K562 (cell line): ENCODE data around the gene BRSK1. TPM values are rescaled to one million over a fixed set of nuclear protein-coding genes. Genes with fewer than 3 reads are reported as not detected.

Source experiments
- CCNT2 ChIP-seq: IDR thresholded peaks from 2 replicates; pipeline ENCODE4 v1.6.1; 2011; ENCODE audit warnings: borderline replicate concordance, low read depth, mild to moderate bottlenecking, moderate library complexity, mixed read lengths, low read length; ENCODE audit not compliant: insufficient read length; ENCODE audit errors: extremely low read depth
- EWSR1 ChIP-seq: fragments of 450-650 bp; IDR thresholded peaks from 2 replicates; pipeline ENCODE4 v1.6.1; 2018; ENCODE audit warnings: borderline replicate concordance, mild to moderate bottlenecking, low read depth, moderate library complexity; ENCODE audit not compliant: partially characterized antibody
- FOSL1 ChIP-seq: fragments of 200-800 bp; sonication (Bioruptor generic); conservative IDR thresholded peaks from 2 replicates; pipeline ENCODE4 v1.6.1; 2016; ENCODE audit warnings: missing genetic modification characterization, missing compliant biosample characterization
- HMG20A ChIP-seq: fragments of 450-650 bp; formaldehyde crosslinking; conservative IDR thresholded peaks from 2 replicates; pipeline ENCODE4 v1.4.0; 2020; ENCODE audit warnings: mild to moderate bottlenecking, mixed read lengths
- MEIS2 ChIP-seq: fragments of 450-650 bp; IDR thresholded peaks from 2 replicates; pipeline ENCODE4 v1.6.1; 2014; ENCODE audit warnings: mild to moderate bottlenecking; ENCODE audit not compliant: partially characterized antibody
- MNT ChIP-seq, 2 experiments: fragments of 450-650 bp; conservative IDR thresholded peaks; 2 replicates each; pipeline ENCODE4 v1.6.1; 2017; ENCODE audit warnings: mild to moderate bottlenecking in 2 of 2, moderate library complexity in 2 of 2
- NKRF ChIP-seq: fragments of 450-650 bp; IDR thresholded peaks from 2 replicates; pipeline ENCODE4 v1.6.1; 2016; ENCODE audit warnings: borderline replicate concordance
- PHF8 ChIP-seq: fragments of 200-600 bp; sonication (generic); IDR thresholded peaks from 2 replicates; pipeline ENCODE4 v1.6.1; 2012; ENCODE audit warnings: mixed run types, mild to moderate bottlenecking, inconsistent platforms, low read length, moderate library complexity, borderline replicate concordance
- PHTF2 ChIP-seq: fragments of 250-450 bp; sonication (Bioruptor Pico); IDR thresholded peaks from 2 replicates; pipeline ENCODE4 v1.5.0; 2021; ENCODE audit warnings: mild to moderate bottlenecking
- PTRF ChIP-seq: fragments of 450-650 bp; IDR thresholded peaks from 2 replicates; pipeline ENCODE4 v1.6.1; 2016; ENCODE audit warnings: mild to moderate bottlenecking, missing genetic modification characterization, missing compliant biosample characterization
- SMARCA4 ChIP-seq: fragments of 450-650 bp; IDR thresholded peaks from 2 replicates; pipeline ENCODE4 v1.6.1; 2016
- SP1 ChIP-seq: sonication (generic); formaldehyde crosslinking; IDR thresholded peaks from 2 replicates; pipeline ENCODE4 v1.8.1; 2022; ENCODE audit warnings: mild to moderate bottlenecking, missing genetic modification reagents
- SREBF2 ChIP-seq: sonication (generic); formaldehyde crosslinking; IDR thresholded peaks from 2 replicates; pipeline ENCODE4 v1.4.0; 2020; ENCODE audit warnings: mild to moderate bottlenecking, missing genetic modification reagents
- TCF15 ChIP-seq: fragments of 250-450 bp; sonication (Bioruptor Pico); IDR thresholded peaks from 2 replicates; pipeline ENCODE4 v1.8.0; 2022; ENCODE audit warnings: moderate library complexity, mild to moderate bottlenecking, inconsistent platforms
- TRIM28 ChIP-seq: fragments of 450-650 bp; IDR thresholded peaks from 2 replicates; pipeline ENCODE4 v1.6.1; 2017
- XRCC3 ChIP-seq: fragments of 450-650 bp; IDR thresholded peaks from 2 replicates; pipeline ENCODE4 v1.6.1; 2017; ENCODE audit warnings: mild to moderate bottlenecking, moderate library complexity
- ZNF253 ChIP-seq: fragments of 250-450 bp; sonication (Bioruptor Pico); conservative IDR thresholded peaks from 2 replicates; pipeline ENCODE4 v1.6.1; 2021; ENCODE audit warnings: mild to moderate bottlenecking
- ZNF785 ChIP-seq: fragments of 250-450 bp; sonication (Bioruptor Pico); IDR thresholded peaks from 2 replicates; pipeline ENCODE4 v1.4.0; 2020; ENCODE audit warnings: mild to moderate bottlenecking
- polyA plus RNA-seq, 8 experiments: library from polyadenylated mRNA; depleted of rRNA in 4 of 8; stranded (reverse) in 5 of 8; unstranded in 3 of 8; fragments of >200 nt; fragmentation: Nextera tagmentation in 2 of 8; fragmentation: Illumina TruSeq in 1 of 8; extraction: Ambion mirVana in 2 of 8; extraction: Trizol in 1 of 8; gene quantifications; 2 replicates each; pipeline versions ENCODE4 v1.2.1 to v1.2.3, GENCODE V29; 2011 to 2014; ENCODE audit warnings: inconsistent platforms in 1 of 8, missing spikeins in 1 of 8
- total RNA-seq, 7 experiments: library from RNA; depleted of rRNA in 6 of 7; stranded (reverse); fragments of >200 nt in 6 of 7; fragmentation: Illumina TruSeq in 2 of 7; extraction: Trizol in 2 of 7; gene quantifications; 2 replicates each; pipeline versions ENCODE4 v1.2.1 to v1.2.3, GENCODE V29; 2011 to 2021; ENCODE audit warnings: low replicate concordance in 1 of 7
- TF ChIP-seq, protein P1 (sequence below): fragments of 250-450 bp; sonication (Bioruptor Pico); IDR thresholded peaks from 2 replicates; pipeline ENCODE4 v1.5.0; 2021; ENCODE audit warnings: mild to moderate bottlenecking, borderline replicate concordance

The BRSK1 gene
- total and polyA plus RNA-seq, 9 of the 15 experiments (the other 6 are each of a cell fraction or from before 2014, with no cell fraction given), result 1.7 to 9.3 (median 3.8) TPM; not detected in 2

DNA sequence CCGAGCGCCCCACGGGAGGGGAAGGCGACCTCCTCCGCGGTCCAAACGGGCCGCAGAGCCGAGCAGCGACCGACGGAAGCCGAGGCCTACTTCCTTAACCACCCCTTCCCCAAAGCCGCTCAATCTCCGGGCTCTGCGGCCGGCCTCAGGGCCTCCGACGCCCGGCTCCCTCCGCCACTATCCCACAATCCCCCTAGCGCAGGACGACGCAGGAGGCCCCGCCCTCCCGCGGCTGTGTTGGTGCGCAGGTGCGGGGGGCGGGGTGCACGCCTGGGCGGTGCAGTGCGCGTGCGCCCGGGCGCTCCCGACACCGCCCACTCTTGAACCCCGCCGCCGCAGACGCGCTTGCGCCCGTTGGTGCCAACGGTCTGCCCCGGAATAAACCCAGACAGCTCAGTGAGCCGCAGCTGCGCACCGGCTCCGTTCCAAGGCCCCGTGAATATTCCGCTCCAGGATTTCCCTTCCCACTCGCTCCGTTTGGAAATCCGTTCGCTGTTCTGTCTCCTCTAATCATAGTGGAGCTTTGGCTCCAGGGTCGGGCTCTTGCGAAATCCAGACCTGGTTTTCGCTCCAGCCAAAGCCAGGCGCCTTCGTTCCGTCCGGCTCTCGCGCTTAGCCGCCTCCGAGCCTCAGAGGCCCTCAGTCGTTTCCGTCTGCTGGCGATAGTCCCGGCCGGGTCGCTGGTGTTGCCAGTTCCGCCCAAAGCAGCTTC is 24.8 kb upstream of the BRSK1 start, which contains the start of gene PPP6R1 (continued):
- no peak for TF ChIP-seq EWSR1
- no peak for TF ChIP-seq XRCC3
- TF ChIP-seq TCF15 (CRISPR knock-in tag), result no peak
- no peak for TF ChIP-seq HMG20A
- no peak; the same call in 1 of the 2 replicates for TF ChIP-seq NKRF
- TF ChIP-seq SMARCA4, result peak; percentile 64
- TF ChIP-seq PHF8, result peak; percentile 72
- TF ChIP-seq CCNT2, result peak; percentile 88
- no peak for TF ChIP-seq PHTF2 (CRISPR knock-in tag)
- no peak for TF ChIP-seq SREBF2 (CRISPR knock-in tag)
- peak; percentile 98 for TF ChIP-seq SP1 (CRISPR knock-in tag)
- peak; percentile 84 for TF ChIP-seq TRIM28
- TF ChIP-seq, protein P1, sequence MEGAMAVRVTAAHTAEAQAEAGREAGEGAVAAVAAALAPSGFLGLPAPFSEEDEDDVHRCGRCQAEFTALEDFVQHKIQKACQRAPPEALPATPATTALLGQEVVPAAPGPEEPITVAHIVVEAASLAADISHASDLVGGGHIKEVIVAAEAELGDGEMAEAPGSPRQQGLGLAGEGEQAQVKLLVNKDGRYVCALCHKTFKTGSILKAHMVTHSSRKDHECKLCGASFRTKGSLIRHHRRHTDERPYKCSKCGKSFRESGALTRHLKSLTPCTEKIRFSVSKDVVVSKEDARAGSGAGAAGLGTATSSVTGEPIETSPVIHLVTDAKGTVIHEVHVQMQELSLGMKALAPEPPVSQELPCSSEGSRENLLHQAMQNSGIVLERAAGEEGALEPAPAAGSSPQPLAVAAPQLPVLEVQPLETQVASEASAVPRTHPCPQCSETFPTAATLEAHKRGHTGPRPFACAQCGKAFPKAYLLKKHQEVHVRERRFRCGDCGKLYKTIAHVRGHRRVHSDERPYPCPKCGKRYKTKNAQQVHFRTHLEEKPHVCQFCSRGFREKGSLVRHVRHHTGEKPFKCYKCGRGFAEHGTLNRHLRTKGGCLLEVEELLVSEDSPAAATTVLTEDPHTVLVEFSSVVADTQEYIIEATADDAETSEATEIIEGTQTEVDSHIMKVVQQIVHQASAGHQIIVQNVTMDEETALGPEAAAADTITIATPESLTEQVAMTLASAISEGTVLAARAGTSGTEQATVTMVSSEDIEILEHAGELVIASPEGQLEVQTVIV, result no peak
- TF ChIP-seq ZNF253 (CRISPR knock-in tag), result no peak
- TF ChIP-seq MEIS2, result peak; percentile 99
- TF ChIP-seq ZNF785 (CRISPR knock-in tag), result no peak
- peak; percentile 86 to 94 for TF ChIP-seq MNT (conservative IDR thresholded peaks at IDR 0.05)
- peak; percentile 80 for TF ChIP-seq FOSL1 (tag)
- TF ChIP-seq PTRF (tag), result no peak
